A549 treated with dexamethasone at 1 μM for 4 hours (cell line): ENCODE results near the gene TBC1D3H. TPM values are rescaled to one million over a fixed set of nuclear protein-coding genes. Genes with fewer than 3 reads are reported as not detected.

Experiments used
- total RNA-seq: library from RNA; stranded (reverse); fragments of 200-300 nt; extraction: Qiagen RNA extraction; gene quantifications from 5 replicates; pipeline ENCODE4 v1.2.3, GENCODE V29; 2022

TBC1D3H gene
- not detected in 5 replicates for total RNA-seq

GRCh38 chr17:36388385-36389245 lies at the start of gene TBC1D3H:
TBC1D3H (minus strand) TSS chr17:36388435; CDS start chr17:36386895, 1,540 bp downstream.

Other genes starting within 250 kb of the TBC1D3H start
- 1.1 to 4.4 TPM (median 2.6 TPM) in 5 replicates for gene TBC1D3B, start 211.8 kb downstream of the TBC1D3H start, total RNA-seq
- gene CCL3L1, start 191.7 kb downstream of the TBC1D3H start, total RNA-seq: not detected in 5 replicates
- 0.18 TPM in 1 of 5 replicates, not detected in the others for gene CCL4L2, start 177.4 kb downstream of the TBC1D3H start, total RNA-seq
- 0.06 to 0.27 TPM (median 0.23 TPM) in 4 of 5 replicates, not detected in the other for gene TBC1D3I, start 123.9 kb downstream of the TBC1D3H start, total RNA-seq
- not detected in 5 replicates for gene TBC1D3G, start 64.6 kb downstream of the TBC1D3H start, total RNA-seq
- 70.4 to 86.4 TPM (median 74.6 TPM) in 5 replicates for gene ZNHIT3, start 98.2 kb upstream of the TBC1D3H start, total RNA-seq
- gene MYO19, start 146.4 kb upstream of the TBC1D3H start, total RNA-seq: 47.5 to 61.1 TPM (median 56.7 TPM) in 5 replicates
- gene PIGW, start 146.6 kb upstream of the TBC1D3H start, total RNA-seq: 24.6 to 27.9 TPM (median 25.8 TPM) in 5 replicates
- gene GGNBP2, start 156.5 kb upstream of the TBC1D3H start, total RNA-seq: 57.0 to 69.6 TPM (median 62.7 TPM) in 5 replicates
- 6.0 to 9.2 TPM (median 8.7 TPM) in 5 replicates for gene DHRS11, start 203.4 kb upstream of the TBC1D3H start, total RNA-seq
- 10.2 to 15.6 TPM (median 14.8 TPM) in 5 replicates for gene MRM1, start 213.1 kb upstream of the TBC1D3H start, total RNA-seq